Astrocyte (in vitro differentiated cells and primary cell): ENCODE measurements around the gene SLC6A11. TPM values are rescaled to one million over a fixed set of nuclear protein-coding genes. Genes with fewer than 3 reads are reported as not detected.

ENCODE experiments used
- DNase-seq: peaks from one replicate; pipeline ENCODE4 v3.0.0-alpha.2; 2010; ENCODE audit warnings: low read depth
- FAIRE-seq: peaks from 2 replicates; lab custom pipeline; 2011; peaks lifted over from hg19 to GRCh38; lab: Jason Lieb, UNC
- H2AFZ ChIP-seq: 2 replicates; pipeline ENCODE4 v1.6.0; 2012; ENCODE audit warnings: low read depth, low read length, inconsistent platforms
- H3K27ac ChIP-seq: 2 replicates; pipeline ENCODE4 v1.5.1; 2011; ENCODE audit warnings: low read depth, low read length, inconsistent platforms
- H3K27me3 ChIP-seq: 2 replicates; pipeline ENCODE4 v1.6.0; 2011; ENCODE audit warnings: low read length, inconsistent platforms; ENCODE audit not compliant: insufficient read depth
- H3K36me3 ChIP-seq: 2 replicates; pipeline ENCODE4 v1.5.1; 2011; ENCODE audit warnings: low read length, inconsistent platforms; ENCODE audit not compliant: insufficient read depth
- H3K4me1 ChIP-seq: 2 replicates; pipeline ENCODE4 v1.5.1; 2011; ENCODE audit warnings: low read length, inconsistent platforms; ENCODE audit not compliant: insufficient read depth
- H3K4me2 ChIP-seq: 2 replicates; pipeline ENCODE4 v1.6.0; 2012; ENCODE audit warnings: low read length, inconsistent platforms
- H3K4me3 ChIP-seq: 2 replicates; pipeline ENCODE4 v1.5.1; 2011; ENCODE audit warnings: low read depth, mild to moderate bottlenecking, low read length, inconsistent platforms; ENCODE audit not compliant: insufficient read depth
- H3K79me2 ChIP-seq: 2 replicates; pipeline ENCODE4 v1.6.0; 2012; ENCODE audit warnings: mild to moderate bottlenecking, low read length, inconsistent platforms; ENCODE audit not compliant: insufficient read depth
- H3K9ac ChIP-seq: 2 replicates; pipeline ENCODE4 v1.6.0; 2012; ENCODE audit warnings: mild to moderate bottlenecking, low read length, inconsistent platforms
- H3K9me3 ChIP-seq: 2 replicates; pipeline ENCODE4 v1.5.1; 2012; ENCODE audit warnings: low read depth, mild to moderate bottlenecking, low read length, inconsistent platforms; ENCODE audit not compliant: insufficient read depth
- H4K20me1 ChIP-seq: 2 replicates; pipeline ENCODE4 v1.6.0; 2012; ENCODE audit warnings: low read length, inconsistent platforms; ENCODE audit not compliant: insufficient read depth
- H3K27ac Mint-ChIP-seq: one replicate; pipeline ENCODE4 v1.8.0; 2021; ENCODE audit warnings: mild to moderate bottlenecking, mixed read lengths; ENCODE audit not compliant: unreplicated experiment
- H3K27me3 Mint-ChIP-seq: one replicate; pipeline ENCODE4 v1.8.0; 2021; ENCODE audit warnings: low read depth, mixed read lengths; ENCODE audit not compliant: unreplicated experiment
- H3K36me3 Mint-ChIP-seq: one replicate; pipeline ENCODE4 v1.8.0; 2021; ENCODE audit warnings: low read depth, mixed read lengths; ENCODE audit not compliant: unreplicated experiment
- H3K4me1 Mint-ChIP-seq: one replicate; pipeline ENCODE4 v1.8.0; 2021; ENCODE audit warnings: low read depth, mixed read lengths; ENCODE audit not compliant: unreplicated experiment
- H3K4me3 Mint-ChIP-seq: one replicate; pipeline ENCODE4 v1.8.0; 2021; ENCODE audit warnings: mild to moderate bottlenecking, moderate library complexity, mixed read lengths; ENCODE audit not compliant: unreplicated experiment
- H3K9me3 Mint-ChIP-seq: one replicate; pipeline ENCODE4 v1.8.0; 2021; ENCODE audit warnings: mild to moderate bottlenecking, mixed read lengths; ENCODE audit not compliant: unreplicated experiment
- EZH2 ChIP-seq: IDR thresholded peaks from 2 replicates; pipeline ENCODE4 v1.6.1; 2012; ENCODE audit warnings: mild to moderate bottlenecking, low read length, inconsistent platforms; ENCODE audit not compliant: insufficient read depth
- total RNA-seq: library from RNA; stranded (reverse); gene quantifications from 2 replicates; pipeline ENCODE4 v1.2.1, GENCODE V29; 2021
- TF ChIP-seq, protein P1 (sequence below): IDR thresholded peaks from 2 replicates; pipeline ENCODE4 v1.5.1; 2011; ENCODE audit warnings: low read depth, mild to moderate bottlenecking, inconsistent platforms, low read length, moderate library complexity; ENCODE audit not compliant: insufficient read depth

The SLC6A11 gene
- total RNA-seq, 1 donor from 2014 or later: 0.34 TPM

DNA sequence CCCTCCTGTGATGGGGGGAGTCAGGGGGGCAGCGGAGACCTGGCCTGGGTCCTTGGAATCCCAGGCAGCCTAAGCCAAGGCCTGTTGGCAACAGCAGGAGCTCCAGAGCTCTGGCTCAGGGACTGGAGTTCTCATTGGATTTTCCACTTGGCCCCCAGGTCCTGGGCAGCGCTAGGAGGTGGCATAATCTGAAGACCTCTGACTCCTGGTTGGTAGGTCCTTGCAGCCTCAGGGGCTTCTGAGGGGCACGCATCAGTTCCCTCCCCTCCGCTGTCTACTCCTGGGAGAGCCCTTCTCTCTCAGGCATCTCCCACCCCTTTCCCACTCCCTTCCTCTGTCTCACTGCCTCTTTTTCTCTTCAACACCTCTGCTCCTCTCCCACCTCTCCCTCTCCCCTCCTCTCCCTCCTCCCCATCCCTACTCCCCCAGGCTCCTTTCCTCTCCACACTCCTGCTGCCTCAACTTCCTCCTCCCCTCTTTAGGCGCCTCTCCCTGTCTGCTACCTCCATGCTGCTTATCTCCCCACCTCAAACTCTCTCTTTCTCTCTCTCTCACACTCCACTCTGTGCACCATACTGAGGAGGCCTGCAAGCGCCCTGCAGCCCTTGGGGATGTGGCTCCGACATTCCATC is 135.4 kb downstream of the SLC6A11 start:
- H3K4me2 ChIP-seq: peak overlapping the region; percentile 23
- TF ChIP-seq, protein P1, sequence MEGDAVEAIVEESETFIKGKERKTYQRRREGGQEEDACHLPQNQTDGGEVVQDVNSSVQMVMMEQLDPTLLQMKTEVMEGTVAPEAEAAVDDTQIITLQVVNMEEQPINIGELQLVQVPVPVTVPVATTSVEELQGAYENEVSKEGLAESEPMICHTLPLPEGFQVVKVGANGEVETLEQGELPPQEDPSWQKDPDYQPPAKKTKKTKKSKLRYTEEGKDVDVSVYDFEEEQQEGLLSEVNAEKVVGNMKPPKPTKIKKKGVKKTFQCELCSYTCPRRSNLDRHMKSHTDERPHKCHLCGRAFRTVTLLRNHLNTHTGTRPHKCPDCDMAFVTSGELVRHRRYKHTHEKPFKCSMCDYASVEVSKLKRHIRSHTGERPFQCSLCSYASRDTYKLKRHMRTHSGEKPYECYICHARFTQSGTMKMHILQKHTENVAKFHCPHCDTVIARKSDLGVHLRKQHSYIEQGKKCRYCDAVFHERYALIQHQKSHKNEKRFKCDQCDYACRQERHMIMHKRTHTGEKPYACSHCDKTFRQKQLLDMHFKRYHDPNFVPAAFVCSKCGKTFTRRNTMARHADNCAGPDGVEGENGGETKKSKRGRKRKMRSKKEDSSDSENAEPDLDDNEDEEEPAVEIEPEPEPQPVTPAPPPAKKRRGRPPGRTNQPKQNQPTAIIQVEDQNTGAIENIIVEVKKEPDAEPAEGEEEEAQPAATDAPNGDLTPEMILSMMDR: no peak
- no peak for TF ChIP-seq EZH2
- no peaks in the 10 kb centered on the region for H3K9me3 ChIP-seq
- H3K36me3 Mint-ChIP-seq: no peaks in the 10 kb centered on the region
- FAIRE-seq: no peak
- DNase-seq: no peak
- no peaks in the 10 kb centered on the region for H3K4me1 ChIP-seq
- H3K9me3 Mint-ChIP-seq: peaks cover 3% of the 10 kb centered on the region
- H3K27me3 ChIP-seq: peaks cover 28% of the 10 kb centered on the region
- no peaks in the 10 kb centered on the region for H3K4me1 Mint-ChIP-seq
- H4K20me1 ChIP-seq: no peaks in the 10 kb centered on the region
- no peak overlapping the region for H3K9ac ChIP-seq
- no peak overlapping the region for H3K4me3 Mint-ChIP-seq
- H3K27me3 Mint-ChIP-seq: peaks cover 74% of the 10 kb centered on the region
- H3K4me3 ChIP-seq: no peak overlapping the region
- H2AFZ ChIP-seq: no peak overlapping the region
- no peak overlapping the region for H3K27ac ChIP-seq
- no peaks in the 10 kb centered on the region for H3K36me3 ChIP-seq
- H3K27ac Mint-ChIP-seq: no peak overlapping the region
- H3K79me2 ChIP-seq: no peaks in the 10 kb centered on the region

DNA sequence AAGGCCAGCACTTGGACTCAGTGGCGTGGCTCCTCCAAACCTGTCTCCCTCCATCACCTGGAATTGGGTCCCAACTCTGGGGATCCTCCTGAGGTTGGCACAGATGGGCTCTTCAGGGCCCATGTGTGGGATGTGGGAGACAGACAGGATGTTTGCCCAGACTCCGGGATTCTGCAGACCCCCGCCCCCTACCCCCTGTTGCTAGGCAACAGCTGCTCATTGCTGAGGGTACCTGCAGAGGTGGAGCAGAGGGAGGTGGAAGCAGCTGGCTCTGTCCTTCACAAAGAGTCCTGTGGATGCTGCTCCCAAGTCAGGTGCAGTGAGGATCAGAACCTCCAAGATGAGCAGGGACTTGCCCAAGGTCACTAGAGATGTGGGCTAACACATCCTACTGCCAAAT is 136.5 kb downstream of the SLC6A11 start:
- H3K4me1 Mint-ChIP-seq: no peaks in the 10 kb centered on the region
- H3K4me2 ChIP-seq: no peak overlapping the region
- H3K27me3 Mint-ChIP-seq: peaks cover 82% of the 10 kb centered on the region
- H3K9ac ChIP-seq: no peak overlapping the region
- no peaks in the 10 kb centered on the region for H4K20me1 ChIP-seq
- DNase-seq (no peak), FAIRE-seq (no peak)
- no peak overlapping the region for H2AFZ ChIP-seq
- no peaks in the 10 kb centered on the region for H3K36me3 ChIP-seq
- H3K79me2 ChIP-seq: no peaks in the 10 kb centered on the region
- H3K9me3 ChIP-seq: no peaks in the 10 kb centered on the region
- H3K27me3 ChIP-seq: peaks cover 36% of the 10 kb centered on the region
- H3K4me1 ChIP-seq: no peaks in the 10 kb centered on the region
- no peak overlapping the region for H3K4me3 Mint-ChIP-seq
- H3K4me3 ChIP-seq: no peak overlapping the region
- TF ChIP-seq EZH2: no peak
- TF ChIP-seq, protein P1: no peak
- H3K27ac ChIP-seq: no peak overlapping the region
- no peak overlapping the region for H3K27ac Mint-ChIP-seq
- H3K9me3 Mint-ChIP-seq: peaks cover 3% of the 10 kb centered on the region
- no peaks in the 10 kb centered on the region for H3K36me3 Mint-ChIP-seq

DNA sequence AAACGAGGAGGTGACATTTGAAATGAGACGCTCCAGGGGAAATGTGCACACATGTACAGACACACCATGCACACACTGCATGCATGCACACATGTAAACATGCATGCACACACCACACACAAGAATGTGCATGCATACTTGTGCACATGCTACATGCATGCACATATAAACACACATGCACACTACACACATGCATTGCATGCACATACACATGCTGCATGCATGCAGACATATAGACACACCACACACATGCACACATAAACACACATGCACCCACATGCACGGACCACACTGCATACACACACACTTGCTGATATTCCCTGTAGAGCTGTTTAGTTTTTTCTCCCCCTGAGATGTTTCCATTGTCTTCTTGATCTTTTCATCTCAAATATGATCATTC is 138.7 kb downstream of the SLC6A11 start:
- Mint-ChIP-seq H3K36me3 (no peaks in the 10 kb centered on the region), H3K27me3 (peaks cover 73% of the 10 kb centered on the region), H3K4me3 (no peak overlapping the region), H3K27ac (no peak overlapping the region), H3K4me1 (no peaks in the 10 kb centered on the region), H3K9me3 (no peaks in the 10 kb centered on the region)
- no peak overlapping the region for H3K27ac ChIP-seq
- TF ChIP-seq, protein P1: no peak
- TF ChIP-seq EZH2: no peak
- H2AFZ ChIP-seq: no peak overlapping the region
- H3K9me3 ChIP-seq: no peaks in the 10 kb centered on the region
- H3K27me3 ChIP-seq: peaks cover 26% of the 10 kb centered on the region
- DNase-seq: no peak
- H3K9ac ChIP-seq: no peak overlapping the region
- no peak overlapping the region for H3K4me3 ChIP-seq
- no peaks in the 10 kb centered on the region for H3K36me3 ChIP-seq
- H3K4me2 ChIP-seq: no peak overlapping the region
- no peaks in the 10 kb centered on the region for H3K79me2 ChIP-seq
- FAIRE-seq: no peak
- H4K20me1 ChIP-seq: no peaks in the 10 kb centered on the region
- H3K4me1 ChIP-seq: no peaks in the 10 kb centered on the region
